A549 (cell line): ENCODE measurements around the gene CHST11. TPM values are rescaled to one million over a fixed set of nuclear protein-coding genes. Genes with fewer than 3 reads are reported as not detected.

Experiments
- ATAC-seq, 2 experiments: fragments of 200-7000 bp in 1 of 2; fragments of >200 bp in 1 of 2; cut with Nextera tagmentation in 1 of 2; cut with Tn5 transposase in 1 of 2; 3 replicates each; pipeline versions ENCODE4 v1.8.0 to v1.9.1; 2018 to 2020; ENCODE audit warnings: mild to moderate bottlenecking in 1 of 2, moderate library complexity in 1 of 2
- CTCF ChIA-PET: fragments of 300-600 bp; sonication (Branson Sonifier 250); formaldehyde crosslinking; extraction: SDS; loops from one replicate; lab custom pipeline; 2021; ENCODE audit warnings: antibody characterized with exemption, inconsistent platforms; lab: Yijun Ruan, JAX
- POLR2A ChIA-PET: fragments of 350-600 bp; formaldehyde crosslinking; extraction: SDS; loops from one replicate; lab custom pipeline; 2021; ENCODE audit warnings: antibody characterized with exemption, inconsistent platforms; lab: Yijun Ruan, JAX
- DNase-seq, 2 experiments: peaks; one replicate each; pipeline versions ENCODE4 v3.0.0 to v3.0.0-alpha.2; 2011 to 2016; ENCODE audit warnings: low read depth in 1 of 2, low spot score in 1 of 2
- FAIRE-seq: peaks from 2 replicates; lab custom pipeline; 2011; peaks lifted over from hg19 to GRCh38; lab: Jason Lieb, UNC
- H3K27ac ChIP-seq, 2 experiments: fragments of >200 bp; sonication (Bioruptor Twin); formaldehyde crosslinking; 3 replicates each; pipeline ENCODE4 v1.5.1; 2016 to 2017
- H3K4me1 ChIP-seq: fragments of >200 bp; sonication (Bioruptor Twin); formaldehyde crosslinking; 3 replicates; pipeline ENCODE4 v1.6.1; 2016
- H3K4me2 ChIP-seq: fragments of >200 bp; sonication (Bioruptor Twin); formaldehyde crosslinking; 3 replicates; pipeline ENCODE4 v1.6.1; 2016
- H3K4me3 ChIP-seq: fragments of >200 bp; sonication (Bioruptor Twin); formaldehyde crosslinking; 3 replicates; pipeline ENCODE4 v1.5.1; 2016
- H3K9me3 ChIP-seq: fragments of >200 bp; sonication (Bioruptor Twin); formaldehyde crosslinking; 3 replicates; pipeline ENCODE4 v1.6.1; 2016
- CEBPB ChIP-seq, 2 experiments: fragments of >200 bp in 1 of 2; sonication (Bioruptor Twin) in 1 of 2; formaldehyde crosslinking in 1 of 2; IDR thresholded peaks; 2 replicates each; pipeline ENCODE4 v1.6.1; 2012 to 2016
- EHF ChIP-seq: fragments of 250-450 bp; sonication (Bioruptor Pico); IDR thresholded peaks from 2 replicates; pipeline ENCODE4 v1.5.0; 2020; ENCODE audit warnings: mild to moderate bottlenecking
- EHMT2 ChIP-seq: fragments of 200-600 bp; sonication (generic); IDR thresholded peaks from 2 replicates; pipeline ENCODE4 v1.6.1; 2016; ENCODE audit warnings: antibody characterized with exemption, low read depth, mild to moderate bottlenecking, moderate library complexity
- FOSB ChIP-seq: fragments of 250-450 bp; sonication (Bioruptor Pico); IDR thresholded peaks from 2 replicates; pipeline ENCODE4 v1.5.0; 2020; ENCODE audit warnings: mild to moderate bottlenecking, moderate library complexity
- GATA3 ChIP-seq: IDR thresholded peaks from 2 replicates; pipeline ENCODE4 v1.6.1; 2012; ENCODE audit warnings: borderline replicate concordance
- HOXB13 ChIP-seq: fragments of 250-450 bp; sonication (Bioruptor Pico); IDR thresholded peaks from 2 replicates; pipeline ENCODE4 v1.5.0; 2020; ENCODE audit warnings: low read depth, mild to moderate bottlenecking, moderate library complexity
- JUNB ChIP-seq: fragments of >200 bp; sonication (Bioruptor Twin); formaldehyde crosslinking; IDR thresholded peaks from 2 replicates; pipeline ENCODE4 v1.6.1; 2016
- KDM5A ChIP-seq: fragments of 200-600 bp; sonication (generic); IDR thresholded peaks from 2 replicates; pipeline ENCODE4 v1.6.1; 2016; ENCODE audit warnings: antibody characterized with exemption, mild to moderate bottlenecking
- MAZ ChIP-seq: fragments of 150-350 bp; IDR thresholded peaks from 2 replicates; pipeline ENCODE4 v1.6.1; 2014; ENCODE audit warnings: antibody characterized with exemption, low read depth, low read length, borderline replicate concordance
- NFE2L2 ChIP-seq: fragments of 150-350 bp; conservative IDR thresholded peaks from 2 replicates; pipeline ENCODE4 v1.6.1; 2014; ENCODE audit warnings: low read length
- PHF8 ChIP-seq: fragments of 200-600 bp; sonication (generic); IDR thresholded peaks from 2 replicates; pipeline ENCODE4 v1.6.1; 2016; ENCODE audit warnings: low read depth, mild to moderate bottlenecking, antibody characterized with exemption, moderate library complexity, borderline replicate concordance
- RAD21 ChIP-seq, 2 experiments: fragments of >200 bp in 1 of 2; sonication (Bioruptor Twin) in 1 of 2; formaldehyde crosslinking in 1 of 2; IDR thresholded peaks in 1 of 2; conservative IDR thresholded peaks in 1 of 2; 2 replicates in 1 of 2; 3 replicates in 1 of 2; pipeline ENCODE4 v1.6.1; 2012 to 2018; ENCODE audit warnings: inconsistent platforms in 1 of 2
- RCOR1 ChIP-seq: fragments of 150-350 bp; IDR thresholded peaks from 2 replicates; pipeline ENCODE4 v1.6.1; 2014; ENCODE audit warnings: antibody characterized with exemption, low read length, low read depth
- RNF2 ChIP-seq: fragments of 200-600 bp; sonication (generic); IDR thresholded peaks from 2 replicates; pipeline ENCODE4 v1.6.1; 2016; ENCODE audit warnings: low read depth, mild to moderate bottlenecking, antibody characterized with exemption, moderate library complexity, borderline replicate concordance
- SREBF2 ChIP-seq: fragments of 450-650 bp; IDR thresholded peaks from 2 replicates; pipeline ENCODE4 v1.6.1; 2014; ENCODE audit warnings: mild to moderate bottlenecking, moderate library complexity
- TFCP2L1 ChIP-seq: fragments of 250-450 bp; sonication (Bioruptor Pico); IDR thresholded peaks from 2 replicates; pipeline ENCODE4 v1.5.0; 2021; ENCODE audit warnings: mild to moderate bottlenecking
- WGBS: methylation state at CpG from one replicate; pipeline ENCODE4 v1.1.6; 2017; ENCODE audit errors: missing lambda C conversion rate; 5-methylcytosine and 5-hydroxymethylcytosine counted together
- polyA plus RNA-seq, 4 experiments: library from polyadenylated mRNA; depleted of rRNA in 3 of 4; stranded (reverse); fragments of >200 nt; fragmentation: RNase III in 1 of 4; extraction: RNeasy Plus Mini Kit Qiagen cat#74134 plus additional on column Dnase treatment in 1 of 4; gene quantifications; 2 replicates in 3 of 4; 3 replicates in 1 of 4; pipeline ENCODE4 v1.2.3, GENCODE V29; 2011 to 2017
- TF ChIP-seq, protein P1 (sequence below): fragments of >200 bp; sonication (Bioruptor Twin); formaldehyde crosslinking; IDR thresholded peaks from 2 replicates; pipeline ENCODE4 v1.6.1; 2016
- TF ChIP-seq, protein P2 (sequence below): IDR thresholded peaks from 2 replicates; pipeline ENCODE4 v1.6.1; 2012
- TF ChIP-seq, protein P3 (sequence below): IDR thresholded peaks from 2 replicates; pipeline ENCODE4 v1.6.1; 2012; ENCODE audit warnings: low read depth, borderline replicate concordance
- TF ChIP-seq, protein P4 (sequence below): fragments of >200 bp; sonication (Bioruptor Twin); formaldehyde crosslinking; IDR thresholded peaks from 3 replicates; pipeline ENCODE4 v1.5.1; 2016
- TF ChIP-seq, protein P5 (sequence below): fragments of 200-600 bp; sonication (generic); IDR thresholded peaks from 2 replicates; pipeline ENCODE4 v1.6.1; 2016; ENCODE audit warnings: antibody characterized with exemption, mild to moderate bottlenecking, moderate library complexity

CHST11 gene
- polyA plus RNA-seq, 2 of the 4 experiments (the other 2 are of a cell fraction) = 19.2 to 21.8 TPM

DNA sequence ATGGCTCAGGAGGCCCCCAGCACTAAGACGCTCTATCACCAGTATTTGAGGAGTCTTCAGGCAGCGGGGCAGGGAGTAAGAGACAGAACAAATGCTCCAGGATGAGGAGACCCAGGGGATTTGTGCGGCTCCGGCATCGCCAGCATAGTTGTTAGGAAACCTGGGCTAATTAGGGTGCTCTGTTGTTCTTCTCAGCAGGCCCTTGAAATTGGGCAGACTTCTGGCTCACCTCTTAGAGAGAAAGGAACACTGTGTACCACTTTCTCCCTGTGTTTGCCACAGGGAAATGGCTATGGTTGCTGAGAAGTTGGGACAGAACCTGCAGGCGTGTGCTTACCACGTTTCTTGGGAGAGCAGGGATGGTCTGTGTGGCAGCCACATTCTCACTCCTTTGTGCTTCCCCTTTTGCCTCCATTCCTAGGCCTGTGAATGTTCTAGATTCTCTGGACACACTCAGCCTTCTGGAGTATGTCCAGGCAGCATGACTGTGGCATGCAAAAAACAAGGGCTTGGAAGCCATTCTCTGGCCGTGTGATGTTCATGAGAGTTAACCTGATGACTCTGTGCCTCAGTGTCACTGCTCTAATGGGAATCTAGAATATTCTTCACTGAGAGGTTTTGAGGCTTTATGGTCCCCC, 109.0 kb downstream of the CHST11 start:
- no peak for TF ChIP-seq RAD21 (conservative IDR thresholded peaks at IDR 0.05 in 1 of 2, IDR thresholded peaks at IDR 0.05 in 1 of 2)
- TF ChIP-seq NFE2L2 = no peak
- TF ChIP-seq, protein P1, sequence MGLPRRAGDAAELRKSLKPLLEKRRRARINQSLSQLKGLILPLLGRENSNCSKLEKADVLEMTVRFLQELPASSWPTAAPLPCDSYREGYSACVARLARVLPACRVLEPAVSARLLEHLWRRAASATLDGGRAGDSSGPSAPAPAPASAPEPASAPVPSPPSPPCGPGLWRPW = no peak
- TF ChIP-seq FOSB (CRISPR knock-in tag) = no peak
- no peak for TF ChIP-seq PHF8
- no peak for TF ChIP-seq MAZ
- TF ChIP-seq, protein P2, sequence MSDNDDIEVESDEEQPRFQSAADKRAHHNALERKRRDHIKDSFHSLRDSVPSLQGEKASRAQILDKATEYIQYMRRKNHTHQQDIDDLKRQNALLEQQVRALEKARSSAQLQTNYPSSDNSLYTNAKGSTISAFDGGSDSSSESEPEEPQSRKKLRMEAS = no peak
- TF ChIP-seq, protein P3, sequence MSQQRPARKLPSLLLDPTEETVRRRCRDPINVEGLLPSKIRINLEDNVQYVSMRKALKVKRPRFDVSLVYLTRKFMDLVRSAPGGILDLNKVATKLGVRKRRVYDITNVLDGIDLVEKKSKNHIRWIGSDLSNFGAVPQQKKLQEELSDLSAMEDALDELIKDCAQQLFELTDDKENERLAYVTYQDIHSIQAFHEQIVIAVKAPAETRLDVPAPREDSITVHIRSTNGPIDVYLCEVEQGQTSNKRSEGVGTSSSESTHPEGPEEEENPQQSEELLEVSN = no peak
- no peak for TF ChIP-seq RCOR1
- H3K27ac ChIP-seq = no peak overlapping the region; a peak in 1 of 6 replicates
- ATAC-seq (no peak), DNase-seq (no peak), FAIRE-seq (no peak)
- ChIA-PET CTCF (no interaction called here), POLR2A (no interaction called here)
- no peaks in the 10 kb centered on the region for H3K4me1 ChIP-seq
- H3K9me3 ChIP-seq = no peaks in the 10 kb centered on the region
- 92% methylated on average over 8 of the region's 8 CpGs for whole genome bisulfite sequencing
- H3K4me3 ChIP-seq = no peak overlapping the region
- H3K4me2 ChIP-seq = no peak overlapping the region

DNA sequence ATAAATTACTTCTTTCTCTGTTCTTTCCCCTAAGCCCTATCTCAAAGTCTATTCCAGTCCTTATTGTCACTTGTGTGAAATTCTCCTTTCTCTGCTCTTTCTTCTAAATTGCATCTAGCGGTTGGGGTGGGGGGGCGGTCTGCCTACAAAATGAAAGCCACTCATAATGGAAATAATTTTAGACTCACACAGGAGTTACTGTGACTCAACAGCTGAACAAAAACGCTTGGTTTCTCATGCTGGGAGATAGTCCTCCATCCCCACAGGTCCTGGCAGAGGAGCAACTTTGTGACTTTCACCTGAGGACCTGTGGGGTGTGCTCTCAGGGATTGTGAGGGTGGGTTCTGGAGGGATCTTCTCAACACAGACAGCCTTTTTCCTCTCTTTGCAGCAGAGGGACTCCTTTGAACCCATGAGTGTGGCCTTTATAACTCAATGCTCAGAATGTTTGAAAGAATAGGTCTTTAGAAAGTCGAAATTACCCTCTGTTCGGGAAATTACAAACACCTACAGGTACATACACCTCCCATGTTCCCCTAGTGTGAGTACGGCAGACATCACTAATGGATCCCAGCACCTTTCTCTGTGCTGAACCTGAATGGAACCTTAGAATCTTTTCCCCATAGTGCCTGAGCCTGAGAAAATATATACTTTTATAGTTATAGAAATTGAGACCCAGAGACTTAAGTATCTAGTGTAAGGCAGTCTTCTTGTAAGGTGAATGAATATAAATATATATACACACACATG, 109.7 kb downstream of the CHST11 start:
- CTCF ChIA-PET = no interaction called here
- FAIRE-seq (no peak), DNase-seq (no peak), ATAC-seq (no peak)
- TF ChIP-seq, protein P3 = no peak
- TF ChIP-seq, protein P4, sequence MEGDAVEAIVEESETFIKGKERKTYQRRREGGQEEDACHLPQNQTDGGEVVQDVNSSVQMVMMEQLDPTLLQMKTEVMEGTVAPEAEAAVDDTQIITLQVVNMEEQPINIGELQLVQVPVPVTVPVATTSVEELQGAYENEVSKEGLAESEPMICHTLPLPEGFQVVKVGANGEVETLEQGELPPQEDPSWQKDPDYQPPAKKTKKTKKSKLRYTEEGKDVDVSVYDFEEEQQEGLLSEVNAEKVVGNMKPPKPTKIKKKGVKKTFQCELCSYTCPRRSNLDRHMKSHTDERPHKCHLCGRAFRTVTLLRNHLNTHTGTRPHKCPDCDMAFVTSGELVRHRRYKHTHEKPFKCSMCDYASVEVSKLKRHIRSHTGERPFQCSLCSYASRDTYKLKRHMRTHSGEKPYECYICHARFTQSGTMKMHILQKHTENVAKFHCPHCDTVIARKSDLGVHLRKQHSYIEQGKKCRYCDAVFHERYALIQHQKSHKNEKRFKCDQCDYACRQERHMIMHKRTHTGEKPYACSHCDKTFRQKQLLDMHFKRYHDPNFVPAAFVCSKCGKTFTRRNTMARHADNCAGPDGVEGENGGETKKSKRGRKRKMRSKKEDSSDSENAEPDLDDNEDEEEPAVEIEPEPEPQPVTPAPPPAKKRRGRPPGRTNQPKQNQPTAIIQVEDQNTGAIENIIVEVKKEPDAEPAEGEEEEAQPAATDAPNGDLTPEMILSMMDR = no peak
- TF ChIP-seq MAZ = no peak
- TF ChIP-seq EHMT2 = no peak
- no peak for TF ChIP-seq KDM5A
- WGBS = 83% methylated on average over 6 of the region's 6 CpGs
- Histone ChIP-seq H3K4me2 (no peak overlapping the region), H3K27ac (no peak overlapping the region), H3K4me3 (no peak overlapping the region), H3K4me1 (no peaks in the 10 kb centered on the region), H3K9me3 (no peaks in the 10 kb centered on the region)
- POLR2A ChIA-PET = no interaction called here

DNA sequence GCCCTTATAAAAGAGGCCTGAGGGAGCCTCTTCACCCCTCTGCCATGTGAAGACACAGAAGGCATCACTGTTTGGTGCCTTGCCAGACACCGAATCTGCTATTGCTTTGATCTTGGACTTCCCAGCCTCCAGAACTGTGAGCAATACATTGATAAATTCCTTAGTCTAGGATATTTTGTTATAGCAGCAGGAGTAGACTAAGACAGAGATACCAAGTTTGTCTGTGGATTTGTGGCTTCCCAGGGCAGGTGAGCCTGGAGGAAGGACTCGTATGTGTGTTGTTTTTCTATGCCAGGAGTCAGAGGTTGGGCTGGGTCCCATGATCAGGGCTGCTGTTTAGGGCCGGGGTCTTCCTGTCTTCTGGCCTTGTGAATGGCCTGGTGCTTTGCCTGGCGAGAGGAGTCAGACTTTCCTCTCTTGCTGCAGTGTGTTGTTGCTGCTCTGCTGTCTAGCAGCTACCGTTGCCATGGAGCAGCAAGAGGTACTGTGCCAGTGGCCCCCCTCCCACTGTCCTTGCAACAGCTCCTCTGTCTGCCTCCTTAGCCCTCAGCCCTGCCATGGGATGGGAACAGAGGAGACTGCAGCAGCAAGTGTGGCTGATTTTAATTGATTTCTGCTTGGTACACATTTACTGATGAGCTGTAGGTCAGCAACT, 111.2 kb downstream of the CHST11 start:
- TF ChIP-seq JUNB (no peak), HOXB13 (CRISPR knock-in tag) (no peak), CEBPB (IDR thresholded peaks at IDR 0.05) (no peak), RNF2 (no peak), GATA3 (no peak), EHF (CRISPR knock-in tag) (no peak), SREBF2 (no peak), TFCP2L1 (CRISPR knock-in tag) (no peak)
- TF ChIP-seq, protein P5, sequence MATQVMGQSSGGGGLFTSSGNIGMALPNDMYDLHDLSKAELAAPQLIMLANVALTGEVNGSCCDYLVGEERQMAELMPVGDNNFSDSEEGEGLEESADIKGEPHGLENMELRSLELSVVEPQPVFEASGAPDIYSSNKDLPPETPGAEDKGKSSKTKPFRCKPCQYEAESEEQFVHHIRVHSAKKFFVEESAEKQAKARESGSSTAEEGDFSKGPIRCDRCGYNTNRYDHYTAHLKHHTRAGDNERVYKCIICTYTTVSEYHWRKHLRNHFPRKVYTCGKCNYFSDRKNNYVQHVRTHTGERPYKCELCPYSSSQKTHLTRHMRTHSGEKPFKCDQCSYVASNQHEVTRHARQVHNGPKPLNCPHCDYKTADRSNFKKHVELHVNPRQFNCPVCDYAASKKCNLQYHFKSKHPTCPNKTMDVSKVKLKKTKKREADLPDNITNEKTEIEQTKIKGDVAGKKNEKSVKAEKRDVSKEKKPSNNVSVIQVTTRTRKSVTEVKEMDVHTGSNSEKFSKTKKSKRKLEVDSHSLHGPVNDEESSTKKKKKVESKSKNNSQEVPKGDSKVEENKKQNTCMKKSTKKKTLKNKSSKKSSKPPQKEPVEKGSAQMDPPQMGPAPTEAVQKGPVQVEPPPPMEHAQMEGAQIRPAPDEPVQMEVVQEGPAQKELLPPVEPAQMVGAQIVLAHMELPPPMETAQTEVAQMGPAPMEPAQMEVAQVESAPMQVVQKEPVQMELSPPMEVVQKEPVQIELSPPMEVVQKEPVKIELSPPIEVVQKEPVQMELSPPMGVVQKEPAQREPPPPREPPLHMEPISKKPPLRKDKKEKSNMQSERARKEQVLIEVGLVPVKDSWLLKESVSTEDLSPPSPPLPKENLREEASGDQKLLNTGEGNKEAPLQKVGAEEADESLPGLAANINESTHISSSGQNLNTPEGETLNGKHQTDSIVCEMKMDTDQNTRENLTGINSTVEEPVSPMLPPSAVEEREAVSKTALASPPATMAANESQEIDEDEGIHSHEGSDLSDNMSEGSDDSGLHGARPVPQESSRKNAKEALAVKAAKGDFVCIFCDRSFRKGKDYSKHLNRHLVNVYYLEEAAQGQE = no peak
- TF ChIP-seq, all 56 proteins: peak for 0
- ATAC-seq (0 out of 6 replicates have a peak, but pooled peaks of 1 of the 2 experiments have one; percentile 32), DNase-seq (no peak), FAIRE-seq (no peak)
- no peak overlapping the region for H3K4me3 ChIP-seq
- ChIA-PET CTCF (interaction anchor here (0.7 to 1.4 kb wide), 4 partner anchors 13 to 520 kb away, joined by 3 to 5 read pairs (median 3); no protein-coding TSS in a partner anchor), POLR2A (no interaction called here)
- WGBS = 93% methylated on average over 5 of the region's 5 CpGs
- H3K27ac ChIP-seq = no peak overlapping the region
- H3K9me3 ChIP-seq = no peaks in the 10 kb centered on the region
- no peaks in the 10 kb centered on the region for H3K4me1 ChIP-seq
- no peak overlapping the region for H3K4me2 ChIP-seq
